B cell (primary cell): ENCODE data around the gene PMAIP1.

Experiments used
- CTCF ChIP-seq: fragments of 200-600 bp; IDR thresholded peaks from one replicate; pipeline ENCODE4 v1.8.0; 2022; ENCODE audit warnings: antibody characterized with exemption, mild to moderate bottlenecking
- EZH2 ChIP-seq: IDR thresholded peaks from 2 replicates; pipeline ENCODE4 v1.6.1; 2012; ENCODE audit warnings: borderline replicate concordance, low read depth, mild to moderate bottlenecking, moderate library complexity, low read length; ENCODE audit not compliant: insufficient read depth, poor library complexity, severe bottlenecking

DNA sequence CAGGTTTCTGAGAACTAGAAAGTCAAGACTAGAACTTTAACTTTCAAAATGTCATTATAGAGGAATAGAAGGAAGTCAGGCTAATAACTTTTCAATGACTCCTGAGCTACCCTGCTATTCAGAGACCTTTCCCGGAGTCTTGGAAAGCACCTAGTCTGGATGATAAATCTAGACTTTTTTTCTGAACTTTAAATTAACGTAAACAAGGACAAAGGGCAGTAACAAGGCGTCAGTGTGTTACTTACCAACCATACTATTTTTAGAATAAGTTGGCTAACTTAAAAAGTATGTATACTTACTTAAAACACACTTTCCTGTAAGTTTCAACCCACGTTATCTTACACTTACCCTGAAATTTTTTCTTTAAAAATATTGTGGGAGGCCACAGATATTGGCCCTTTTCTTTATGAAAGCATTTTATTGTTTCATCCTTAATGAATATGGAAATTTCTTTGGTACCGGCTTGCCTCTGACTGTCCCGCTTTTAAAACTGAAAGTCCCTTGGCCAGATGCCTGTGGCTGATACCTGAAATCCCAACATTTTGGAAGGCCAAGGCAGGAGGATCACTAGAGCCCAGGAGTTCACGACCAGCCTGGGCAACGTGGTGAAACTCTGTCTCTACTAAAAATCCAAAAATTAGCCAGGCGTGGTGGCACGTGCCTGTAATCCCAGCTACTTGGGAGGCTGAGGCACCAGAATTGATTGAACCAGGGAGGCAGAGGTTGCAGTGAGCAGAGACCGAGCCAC is 9.7 kb downstream of the PMAIP1 start:
- TF ChIP-seq CTCF, result no peak
- no peak for TF ChIP-seq EZH2
